Activated T-helper 2 cell treated with anti-CD3 and anti-CD28 coated beads, Interferon-gamma antibody, Interleukin-2, Interleukin-4, amounts not matched to agents 10 μg/mL and 5 μg/mL and 100 μg/mL, durations not matched to agents 14 hours and 24 hours and 36 hours (primary cell): ENCODE results near the gene LTBP1. TPM values are rescaled to one million over a fixed set of nuclear protein-coding genes. Genes with fewer than 3 reads are reported as not detected.

Experiments
- DNase-seq: peaks from one replicate; pipeline ENCODE4 v3.0.0; 2021; ENCODE audit warnings: low spot score
- H3K27ac Mint-ChIP-seq: one replicate; pipeline ENCODE4 v1.8.0; 2021; ENCODE audit warnings: mixed read lengths
- H3K27me3 Mint-ChIP-seq: one replicate; pipeline ENCODE4 v1.8.0; 2021; ENCODE audit warnings: low read depth, mixed read lengths
- H3K36me3 Mint-ChIP-seq: one replicate; pipeline ENCODE4 v1.8.0; 2021; ENCODE audit warnings: low read depth, mixed read lengths
- H3K4me1 Mint-ChIP-seq: one replicate; pipeline ENCODE4 v1.8.0; 2021; ENCODE audit warnings: low read depth, mixed read lengths
- H3K4me3 Mint-ChIP-seq: one replicate; pipeline ENCODE4 v1.8.0; 2021; ENCODE audit warnings: low read depth, mild to moderate bottlenecking, moderate library complexity, mixed read lengths
- H3K9me3 Mint-ChIP-seq: one replicate; pipeline ENCODE4 v1.8.0; 2021; ENCODE audit warnings: mixed read lengths
- intact Hi-C: fragments of 100-400 bp; cut with micrococcal nuclease; formaldehyde crosslinking; loops from one replicate; pipeline ENCODE4 v1.15.1; 2023
- total RNA-seq: library from RNA; stranded (reverse); gene quantifications from 2 replicates; pipeline ENCODE4 v1.2.3, GENCODE V29; 2022

Gene LTBP1
- total RNA-seq, 1 donor from 2014 or later = 0.82 TPM

DNA sequence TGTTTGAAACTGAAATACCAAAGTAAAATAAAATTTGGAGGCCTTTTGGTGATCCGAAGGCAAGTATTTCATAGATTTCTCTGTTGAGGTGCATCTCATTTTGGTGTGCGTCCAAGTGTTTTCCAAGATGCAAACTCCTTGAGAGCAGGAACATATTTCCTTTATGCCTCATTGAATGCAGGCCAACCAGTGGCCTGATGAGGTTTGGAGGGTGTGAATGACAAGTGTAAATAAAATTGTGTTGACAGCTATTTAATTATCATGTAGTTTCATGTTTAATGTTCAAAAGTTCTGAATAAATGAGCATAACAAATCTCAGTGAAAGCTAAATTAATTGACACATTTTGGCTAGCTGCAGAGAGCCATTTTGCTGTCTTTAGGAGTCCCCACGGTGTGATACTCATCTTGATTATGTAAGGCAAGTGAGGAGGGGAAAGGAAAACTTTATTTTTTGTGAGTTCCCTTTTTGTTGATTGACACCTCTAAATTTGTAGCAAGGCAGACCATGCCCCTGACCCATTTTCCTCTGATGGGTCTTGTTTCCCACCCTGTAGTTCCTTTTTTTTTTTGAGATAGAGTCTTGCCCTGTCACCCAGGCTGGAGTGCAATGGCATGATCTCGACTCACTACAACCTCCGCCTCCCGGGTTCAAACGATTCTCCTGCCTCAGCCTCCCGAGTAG lies 6.3 kb upstream of the LTBP1 start:
- Mint-ChIP-seq H3K36me3 (no peaks in the 10 kb centered on the region), H3K27ac (no peak overlapping the region), H3K4me3 (no peak overlapping the region), H3K4me1 (no peaks in the 10 kb centered on the region), H3K27me3 (peaks cover 25% of the 10 kb centered on the region), H3K9me3 (no peaks in the 10 kb centered on the region)
- intact Hi-C loops = loop anchor here (10.0 kb wide), 1 partner anchor 166 kb away; no protein-coding TSS in a partner anchor
- no peak for DNase-seq

DNA sequence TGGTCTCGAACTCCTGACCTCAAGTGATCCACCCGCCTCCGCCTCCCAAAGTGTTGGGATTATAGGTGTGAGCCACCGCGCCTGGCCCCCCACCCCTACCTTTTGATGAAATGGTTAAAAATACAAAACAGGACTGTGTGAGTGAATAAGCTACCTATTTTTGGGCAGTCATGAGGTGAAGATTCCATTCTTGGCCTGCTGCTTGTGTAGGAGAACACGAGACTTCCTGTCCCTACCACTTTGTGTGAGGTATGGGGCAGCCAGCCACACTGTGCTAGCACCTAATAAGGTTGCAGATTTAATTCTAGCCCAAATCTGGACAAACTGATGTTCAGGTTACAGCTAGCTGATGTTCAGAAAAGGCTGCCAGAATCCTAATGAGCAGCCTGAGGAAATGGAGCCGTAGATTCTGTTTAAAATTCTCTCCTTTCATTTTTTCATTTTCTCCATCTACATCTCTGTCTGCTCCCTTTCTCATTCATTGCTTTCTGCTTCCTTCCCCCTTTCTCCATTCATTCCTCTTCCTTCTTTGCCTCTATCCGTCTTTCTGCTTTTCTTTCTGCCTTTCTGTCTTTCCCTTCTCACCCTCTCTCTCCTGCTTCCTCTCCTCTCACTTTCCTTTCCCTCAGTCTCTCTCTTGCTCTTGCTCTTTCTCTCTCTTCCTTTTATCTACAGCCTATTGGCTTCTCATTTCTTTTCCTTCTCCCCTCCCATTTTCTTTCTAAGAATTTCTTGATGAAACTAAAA lies 4.6 kb upstream of the LTBP1 start:
- DNase-seq = no peak
- no peaks in the 10 kb centered on the region for H3K36me3 Mint-ChIP-seq
- no peak overlapping the region for H3K27ac Mint-ChIP-seq
- intact Hi-C loops = loop anchor here (10.0 kb wide), 1 partner anchor 167 kb away; no protein-coding TSS in a partner anchor
- no peaks in the 10 kb centered on the region for H3K4me1 Mint-ChIP-seq
- no peaks in the 10 kb centered on the region for H3K9me3 Mint-ChIP-seq
- H3K4me3 Mint-ChIP-seq = no peak overlapping the region
- peaks cover 22% of the 10 kb centered on the region for H3K27me3 Mint-ChIP-seq

DNA sequence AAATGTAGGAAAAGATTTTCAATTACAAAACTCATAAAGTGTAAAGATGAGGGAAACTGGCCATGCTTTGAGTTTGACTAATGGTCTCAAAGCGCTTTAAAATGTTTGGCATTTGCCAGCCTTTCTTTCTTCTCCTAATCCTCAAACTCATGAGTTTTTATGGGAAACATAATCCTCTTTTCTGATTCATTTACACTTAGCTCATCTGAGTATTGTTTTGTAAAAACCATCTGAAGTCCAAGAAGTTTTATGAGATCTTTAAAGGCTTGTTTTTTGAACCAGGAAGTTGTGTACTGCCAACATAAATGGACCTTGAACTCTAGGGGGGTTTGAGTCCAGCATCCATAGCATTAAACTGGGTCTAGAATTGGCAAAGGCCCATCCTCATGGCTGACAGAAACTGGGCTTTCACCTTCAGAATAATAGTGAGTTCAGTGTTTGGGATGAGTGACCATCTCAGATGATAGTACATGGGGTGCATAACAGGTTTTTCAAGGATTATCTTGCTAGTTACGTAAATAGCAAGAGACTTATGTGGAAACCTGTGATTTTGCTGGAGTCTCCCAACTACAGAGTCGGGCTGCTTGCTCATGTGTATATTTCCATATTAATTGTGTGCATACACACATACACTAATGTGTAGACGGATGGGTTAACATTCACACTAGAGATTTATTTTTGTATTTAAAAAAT lies 3.8 kb upstream of the LTBP1 start:
- Mint-ChIP-seq H3K27me3 (peaks cover 18% of the 10 kb centered on the region), H3K4me3 (no peak overlapping the region), H3K27ac (no peak overlapping the region), H3K9me3 (no peaks in the 10 kb centered on the region), H3K36me3 (no peaks in the 10 kb centered on the region), H3K4me1 (no peaks in the 10 kb centered on the region)
- intact Hi-C loops = loop anchor here (10.0 kb wide), 1 partner anchor 168 kb away; no protein-coding TSS in a partner anchor
- no peak for DNase-seq

DNA sequence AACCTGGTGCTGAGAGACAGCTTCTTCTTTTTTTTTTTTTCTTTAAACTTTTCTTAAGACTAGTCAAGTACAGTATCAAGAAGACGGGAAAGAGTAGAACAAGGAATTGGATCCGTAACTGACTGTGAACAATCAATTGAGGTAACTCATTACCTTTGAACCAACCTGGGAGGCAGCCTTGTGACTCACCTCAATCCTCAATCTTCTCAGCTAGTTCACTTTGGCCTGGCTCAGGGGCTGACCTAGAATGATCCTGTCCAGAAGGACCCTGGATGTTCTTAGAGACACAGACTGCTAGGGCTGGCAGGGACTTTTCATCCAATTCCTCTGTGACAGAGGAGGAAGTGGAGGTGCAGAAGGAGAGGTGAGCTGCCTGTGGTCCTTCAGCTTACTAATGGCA lies 1.5 kb upstream of the LTBP1 start:
- no peak for DNase-seq
- H3K4me1 Mint-ChIP-seq = peaks cover 2% of the 10 kb centered on the region
- no peak overlapping the region for H3K4me3 Mint-ChIP-seq
- no peak overlapping the region for H3K27ac Mint-ChIP-seq
- H3K36me3 Mint-ChIP-seq = no peaks in the 10 kb centered on the region
- intact Hi-C loops = loop anchor here (5.0 to 10.0 kb wide), 7 partner anchors 170 to 652 kb away; partner anchors contain the start of genes FAM98A and TTC27
- peaks cover 29% of the 10 kb centered on the region for H3K27me3 Mint-ChIP-seq
- H3K9me3 Mint-ChIP-seq = no peaks in the 10 kb centered on the region

DNA sequence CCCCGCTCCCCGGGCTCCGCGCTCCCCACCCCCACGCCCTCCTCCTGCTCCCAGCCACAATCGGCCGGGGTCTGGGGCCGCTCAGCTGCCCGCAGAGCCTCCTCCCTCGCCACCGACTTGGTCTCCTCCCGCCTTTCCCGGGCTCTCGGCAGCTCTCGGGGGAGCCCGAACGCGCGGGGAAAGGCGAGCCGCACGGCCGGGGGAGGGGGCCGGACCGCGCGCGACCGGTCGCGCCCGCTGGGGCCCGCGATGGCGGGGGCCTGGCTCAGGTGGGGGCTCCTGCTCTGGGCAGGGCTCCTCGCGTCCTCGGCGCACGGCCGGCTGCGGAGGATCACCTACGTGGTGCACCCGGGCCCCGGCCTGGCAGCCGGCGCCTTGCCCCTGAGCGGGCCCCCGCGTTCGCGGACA lies 327 bp downstream of the LTBP1 start:
- no peaks in the 10 kb centered on the region for H3K36me3 Mint-ChIP-seq
- no peak overlapping the region for H3K27ac Mint-ChIP-seq
- no peak for DNase-seq
- H3K27me3 Mint-ChIP-seq = peaks cover 38% of the 10 kb centered on the region
- intact Hi-C loops = loop anchor here (5.0 to 10.0 kb wide), 7 partner anchors 172 to 650 kb away; partner anchors contain the start of genes FAM98A and TTC27
- peaks cover 9% of the 10 kb centered on the region for H3K4me1 Mint-ChIP-seq
- H3K4me3 Mint-ChIP-seq = no peak overlapping the region
- no peaks in the 10 kb centered on the region for H3K9me3 Mint-ChIP-seq

DNA sequence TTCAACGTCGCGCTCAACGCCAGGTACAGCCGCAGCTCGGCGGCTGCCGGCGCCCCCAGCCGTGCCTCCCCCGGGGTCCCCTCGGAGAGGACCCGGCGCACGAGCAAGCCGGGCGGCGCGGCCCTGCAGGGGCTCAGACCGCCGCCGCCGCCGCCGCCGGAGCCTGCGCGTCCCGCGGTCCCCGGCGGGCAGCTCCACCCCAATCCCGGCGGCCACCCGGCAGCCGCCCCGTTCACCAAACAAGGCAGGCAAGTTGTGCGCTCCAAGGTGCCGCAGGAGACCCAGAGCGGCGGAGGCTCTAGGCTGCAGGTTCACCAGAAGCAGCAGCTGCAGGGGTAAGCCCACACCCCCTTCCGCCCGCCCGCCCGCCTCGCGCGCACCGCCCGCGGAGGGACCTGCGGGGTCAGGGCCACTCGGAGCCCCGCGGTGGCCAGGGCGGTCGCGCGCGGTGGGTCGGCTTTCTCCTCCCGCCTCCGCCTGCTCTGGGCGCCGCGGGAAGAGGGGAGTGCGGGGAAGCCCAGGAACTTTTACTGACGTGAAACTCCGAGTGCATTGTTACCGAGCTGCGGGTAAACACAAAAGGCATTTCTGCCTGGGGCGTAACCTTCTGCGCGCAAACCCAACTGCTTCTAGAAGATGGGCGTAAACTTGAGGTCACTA lies 861 bp downstream of the LTBP1 start:
- Mint-ChIP-seq H3K4me3 (peak overlapping the region; percentile 71), H3K27me3 (peaks cover 35% of the 10 kb centered on the region), H3K4me1 (peaks cover 9% of the 10 kb centered on the region), H3K27ac (no peak overlapping the region), H3K36me3 (no peaks in the 10 kb centered on the region), H3K9me3 (no peaks in the 10 kb centered on the region)
- intact Hi-C loops = loop anchor here (5.0 to 10.0 kb wide), 7 partner anchors 173 to 650 kb away; partner anchors contain the start of genes FAM98A and TTC27
- DNase-seq = peak; percentile 31

DNA sequence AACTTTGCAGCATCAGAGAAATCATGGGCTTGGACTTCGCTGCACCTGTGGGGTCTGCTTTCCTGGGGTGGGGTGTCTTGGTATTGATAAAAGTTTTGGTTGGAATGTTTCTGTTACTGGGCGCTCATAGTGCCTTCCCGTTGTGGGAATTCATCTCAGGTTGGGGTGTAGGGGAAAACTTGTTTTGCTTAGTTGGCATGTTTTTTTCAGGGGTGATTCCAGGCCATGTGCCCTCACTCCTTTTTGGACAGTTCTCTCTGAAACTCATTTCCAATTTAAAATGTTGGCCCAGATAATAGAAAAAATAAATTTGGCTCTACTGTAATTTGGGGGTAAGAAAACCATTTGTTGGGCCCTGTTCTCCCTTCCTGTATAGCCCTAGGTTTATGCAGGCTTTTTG lies 1.5 kb downstream of the LTBP1 start:
- no peaks in the 10 kb centered on the region for H3K9me3 Mint-ChIP-seq
- H3K27ac Mint-ChIP-seq = no peak overlapping the region
- H3K4me3 Mint-ChIP-seq = peak overlapping the region; percentile 71
- no peak for DNase-seq
- intact Hi-C loops = loop anchor here (5.0 to 10.0 kb wide), 7 partner anchors 173 to 649 kb away; partner anchors contain the start of genes FAM98A and TTC27
- H3K36me3 Mint-ChIP-seq = no peaks in the 10 kb centered on the region
- peaks cover 37% of the 10 kb centered on the region for H3K27me3 Mint-ChIP-seq
- peaks cover 9% of the 10 kb centered on the region for H3K4me1 Mint-ChIP-seq

DNA sequence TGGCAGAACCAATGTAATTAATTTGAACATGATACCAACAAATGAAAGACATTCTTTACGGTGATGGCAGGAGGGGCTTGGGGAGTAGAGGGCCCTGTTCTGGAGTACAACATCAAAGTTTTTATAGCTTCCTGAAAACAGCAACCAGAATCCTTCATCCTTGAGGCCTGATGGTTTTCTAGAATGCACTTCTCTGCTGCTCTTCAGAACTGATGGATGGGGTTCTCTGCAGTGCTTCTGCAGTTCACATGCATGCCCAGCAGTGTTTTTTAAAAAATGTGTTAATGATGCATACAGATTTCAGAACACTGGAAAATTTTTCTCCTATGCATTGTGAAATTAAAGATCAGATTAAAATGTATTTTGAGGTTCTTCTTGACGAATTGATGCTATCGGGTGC lies 2.5 kb downstream of the LTBP1 start:
- Mint-ChIP-seq H3K27ac (no peak overlapping the region), H3K9me3 (no peaks in the 10 kb centered on the region), H3K4me1 (peaks cover 9% of the 10 kb centered on the region), H3K4me3 (no peak overlapping the region), H3K36me3 (no peaks in the 10 kb centered on the region), H3K27me3 (peaks cover 37% of the 10 kb centered on the region)
- intact Hi-C loops = loop anchor here (5.0 to 10.0 kb wide), 7 partner anchors 174 to 648 kb away; partner anchors contain the start of genes FAM98A and TTC27
- no peak for DNase-seq

DNA sequence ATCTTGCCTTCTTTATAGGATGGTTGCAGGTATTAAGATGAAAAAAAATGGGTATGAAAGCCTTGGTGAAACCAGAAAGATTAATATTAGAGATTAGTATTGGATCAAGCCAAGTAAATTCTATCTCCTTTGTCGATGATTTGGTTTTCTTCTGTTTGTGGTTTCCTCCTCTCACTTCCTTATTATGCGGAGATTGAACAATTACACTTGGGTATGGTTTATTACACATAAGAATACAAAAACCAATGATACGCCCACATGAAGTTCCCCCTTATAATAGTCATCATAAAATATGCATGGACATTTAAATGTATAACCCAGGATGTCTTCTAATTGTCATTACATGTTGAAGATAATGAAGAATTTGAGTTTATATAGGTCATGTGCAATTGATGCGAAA lies 4.9 kb downstream of the LTBP1 start:
- no peak overlapping the region for H3K4me3 Mint-ChIP-seq
- H3K27ac Mint-ChIP-seq = no peak overlapping the region
- H3K36me3 Mint-ChIP-seq = no peaks in the 10 kb centered on the region
- intact Hi-C loops = no loop called here
- peaks cover 39% of the 10 kb centered on the region for H3K27me3 Mint-ChIP-seq
- no peaks in the 10 kb centered on the region for H3K9me3 Mint-ChIP-seq
- peaks cover 9% of the 10 kb centered on the region for H3K4me1 Mint-ChIP-seq
- DNase-seq = no peak

DNA sequence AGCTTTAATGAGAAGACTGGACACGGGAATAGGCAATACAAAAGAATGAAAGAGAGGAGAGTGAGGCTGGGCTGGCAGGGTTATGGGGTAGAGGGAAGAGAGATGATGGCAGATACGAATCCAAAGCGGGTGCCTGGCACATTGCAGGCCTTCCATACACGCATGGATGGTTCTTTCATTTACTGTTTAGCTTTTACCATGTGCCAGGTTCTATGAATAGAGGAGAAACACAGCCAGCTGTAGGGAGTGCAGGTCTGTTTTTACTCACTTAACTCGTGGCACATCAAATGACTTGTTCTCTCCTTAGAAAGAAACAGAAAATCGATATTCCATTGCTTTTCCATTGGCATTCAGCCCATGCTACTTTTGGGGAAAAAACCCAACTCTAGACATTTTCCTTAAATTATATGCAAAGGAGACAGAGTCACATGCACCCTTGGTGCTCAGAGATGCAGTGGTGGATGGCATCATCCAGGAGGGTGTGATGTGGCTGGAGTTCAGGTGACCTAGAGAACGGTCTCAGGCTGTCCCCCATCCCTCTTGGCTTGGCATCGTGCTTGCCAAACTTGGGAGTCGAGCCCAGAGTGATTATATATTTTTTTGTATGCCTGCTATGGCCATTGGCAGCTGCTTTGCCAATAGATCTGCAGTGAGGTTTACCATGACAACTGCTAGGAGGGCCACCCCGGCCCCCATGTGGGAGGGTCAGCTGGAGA lies 6.2 kb downstream of the LTBP1 start:
- Mint-ChIP-seq H3K9me3 (no peaks in the 10 kb centered on the region), H3K4me1 (peaks cover 9% of the 10 kb centered on the region), H3K36me3 (no peaks in the 10 kb centered on the region), H3K27me3 (peaks cover 41% of the 10 kb centered on the region), H3K27ac (no peak overlapping the region), H3K4me3 (no peak overlapping the region)
- intact Hi-C loops = no loop called here
- no peak for DNase-seq

DNA sequence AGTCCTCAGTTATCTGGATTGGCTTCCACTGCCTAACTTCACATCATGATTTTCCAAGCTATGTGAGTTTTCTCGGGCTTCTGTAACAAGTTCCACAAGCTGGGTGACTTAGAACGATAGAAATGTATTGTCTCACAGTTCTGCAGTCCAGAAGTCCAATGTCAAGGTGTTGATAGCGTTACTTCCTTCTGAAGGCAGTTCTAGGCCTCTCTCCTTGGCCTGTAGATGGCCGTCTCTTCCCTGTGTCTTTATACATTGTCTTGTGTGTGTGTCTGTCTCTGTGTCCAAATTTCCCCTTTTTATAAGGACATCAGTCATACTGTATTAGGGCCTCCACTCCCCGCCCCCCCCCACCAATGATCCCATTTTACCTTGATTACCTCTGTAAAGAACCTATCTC lies 7.5 kb downstream of the LTBP1 start:
- H3K27ac Mint-ChIP-seq = no peak overlapping the region
- intact Hi-C loops = no loop called here
- no peaks in the 10 kb centered on the region for H3K9me3 Mint-ChIP-seq
- no peaks in the 10 kb centered on the region for H3K36me3 Mint-ChIP-seq
- H3K27me3 Mint-ChIP-seq = peaks cover 28% of the 10 kb centered on the region
- DNase-seq = no peak
- H3K4me3 Mint-ChIP-seq = no peak overlapping the region
- H3K4me1 Mint-ChIP-seq = peaks cover 7% of the 10 kb centered on the region

DNA sequence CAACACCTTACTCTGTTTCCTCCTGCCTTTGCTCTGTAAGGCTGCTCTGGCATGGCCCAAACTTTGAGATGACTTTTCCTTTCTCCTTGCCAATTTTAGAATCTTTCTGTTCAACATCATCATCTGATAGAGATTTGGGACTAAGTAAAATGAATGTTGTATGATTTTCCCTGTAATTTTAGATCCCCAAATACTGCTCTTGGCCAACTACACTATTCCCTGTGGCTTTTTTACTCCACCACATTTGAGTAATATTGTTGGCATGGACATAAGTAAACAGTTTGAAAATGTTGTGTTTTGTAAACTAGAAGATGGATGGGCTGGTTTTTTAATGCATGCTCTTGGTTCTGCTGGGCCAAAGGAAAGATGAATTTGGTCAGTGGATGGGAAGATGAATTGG lies 12.1 kb downstream of the LTBP1 start:
- intact Hi-C loops = no loop called here
- no peak overlapping the region for H3K27ac Mint-ChIP-seq
- no peaks in the 10 kb centered on the region for H3K4me1 Mint-ChIP-seq
- H3K27me3 Mint-ChIP-seq = peaks cover 10% of the 10 kb centered on the region
- no peak for DNase-seq
- H3K9me3 Mint-ChIP-seq = no peaks in the 10 kb centered on the region
- H3K36me3 Mint-ChIP-seq = no peaks in the 10 kb centered on the region
- no peak overlapping the region for H3K4me3 Mint-ChIP-seq
